Endothelial cell of hepatic sinusoid (primary cell): ENCODE measurements around the gene SH3GL3.

ENCODE experiments used
- in situ Hi-C: cut with HindIII; loops from 2 replicates; pipeline ENCODE4 v1.10.0; 2017; ENCODE audit warnings: low sequenced_read_pairs

The SH3GL3 gene

DNA sequence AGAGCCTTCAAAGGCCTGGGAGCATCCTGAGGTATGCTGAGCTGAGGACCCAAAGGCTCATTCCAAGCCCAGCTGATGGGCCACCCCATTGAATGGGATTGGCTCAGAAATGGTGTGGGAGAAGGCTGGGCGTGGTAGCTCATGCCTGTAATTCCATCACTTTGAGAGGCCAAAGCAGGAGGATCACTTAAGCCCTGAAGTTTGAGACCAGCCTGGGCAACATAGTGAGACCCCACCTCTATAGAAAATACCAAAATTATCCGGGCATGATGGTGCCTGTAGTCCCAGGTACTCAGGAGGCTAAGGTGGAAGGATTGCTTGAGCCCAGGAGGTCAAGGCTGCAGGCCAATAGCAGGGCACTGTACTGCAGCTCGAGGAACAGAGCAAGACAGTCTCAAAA lies 163.0 kb downstream of the SH3GL3 start:
- in situ Hi-C loops = no loop called here

- in situ Hi-C loops = no loop called here
Observed at GRCh38 chr15:83610901-83611685, 164.0 kb downstream of the SH3GL3 start.

DNA sequence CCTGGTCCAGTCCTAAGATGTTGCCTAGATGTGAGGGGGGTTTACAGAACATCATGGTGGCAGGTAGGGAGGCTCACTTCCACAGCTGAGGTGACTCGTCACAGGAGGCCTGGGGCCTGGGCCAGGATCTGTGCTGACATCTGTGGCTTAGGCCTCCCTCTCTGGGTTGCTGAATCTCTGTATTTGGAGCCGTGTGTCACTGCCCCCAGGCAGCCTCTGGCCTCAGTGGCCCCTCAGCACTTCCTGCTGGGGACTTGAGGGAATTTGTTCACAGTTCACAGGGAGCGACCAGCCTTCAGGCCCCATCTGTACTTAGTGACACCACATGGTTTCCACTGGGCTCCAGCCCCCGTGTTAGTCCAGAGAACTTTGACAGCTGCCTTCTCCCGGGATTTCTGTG lies 165.1 kb downstream of the SH3GL3 start:
- in situ Hi-C loops = no loop called here

- in situ Hi-C loops = no loop called here
Observed at GRCh38 chr15:83612898-83613635, 165.9 kb downstream of the SH3GL3 start.

DNA sequence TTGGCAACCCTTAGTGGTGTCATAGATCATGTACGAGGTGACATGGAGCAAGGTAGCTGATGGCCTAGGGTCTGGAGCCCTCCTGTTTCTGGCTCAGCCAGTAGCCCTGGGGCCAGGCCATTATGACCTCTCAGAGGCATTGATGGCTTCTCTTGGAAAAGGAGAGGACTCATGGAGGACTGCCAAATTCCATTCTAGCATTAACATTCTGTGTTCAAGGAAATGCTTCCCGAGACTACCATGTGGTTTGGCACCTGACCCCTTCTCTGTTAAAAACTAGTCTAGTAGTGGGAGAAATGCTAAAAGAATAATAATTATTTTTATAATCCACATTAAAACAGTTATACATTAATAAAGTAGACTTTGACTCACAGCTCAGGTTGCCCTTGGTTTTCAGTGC lies 166.6 kb downstream of the SH3GL3 start:
- in situ Hi-C loops = no loop called here

DNA sequence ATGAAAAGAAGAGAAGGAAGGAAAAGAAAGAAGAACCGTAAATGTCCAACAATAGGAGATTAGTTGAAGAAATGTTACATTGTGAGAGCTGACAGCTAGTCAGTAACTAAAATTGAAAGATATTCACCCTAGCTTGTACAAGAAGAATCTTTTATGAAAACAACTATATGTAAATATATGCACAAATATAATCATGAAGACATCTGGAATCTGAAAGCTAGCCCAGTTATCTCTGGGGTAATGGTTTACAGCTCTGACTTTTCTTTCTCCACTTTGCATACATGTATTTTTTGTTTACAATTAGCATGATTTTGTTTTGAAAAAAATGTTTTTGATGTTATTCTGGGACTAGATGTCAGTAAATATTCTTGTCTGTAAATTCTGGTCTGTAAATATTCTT lies 169.7 kb downstream of the SH3GL3 start:
- in situ Hi-C loops = no loop called here

DNA sequence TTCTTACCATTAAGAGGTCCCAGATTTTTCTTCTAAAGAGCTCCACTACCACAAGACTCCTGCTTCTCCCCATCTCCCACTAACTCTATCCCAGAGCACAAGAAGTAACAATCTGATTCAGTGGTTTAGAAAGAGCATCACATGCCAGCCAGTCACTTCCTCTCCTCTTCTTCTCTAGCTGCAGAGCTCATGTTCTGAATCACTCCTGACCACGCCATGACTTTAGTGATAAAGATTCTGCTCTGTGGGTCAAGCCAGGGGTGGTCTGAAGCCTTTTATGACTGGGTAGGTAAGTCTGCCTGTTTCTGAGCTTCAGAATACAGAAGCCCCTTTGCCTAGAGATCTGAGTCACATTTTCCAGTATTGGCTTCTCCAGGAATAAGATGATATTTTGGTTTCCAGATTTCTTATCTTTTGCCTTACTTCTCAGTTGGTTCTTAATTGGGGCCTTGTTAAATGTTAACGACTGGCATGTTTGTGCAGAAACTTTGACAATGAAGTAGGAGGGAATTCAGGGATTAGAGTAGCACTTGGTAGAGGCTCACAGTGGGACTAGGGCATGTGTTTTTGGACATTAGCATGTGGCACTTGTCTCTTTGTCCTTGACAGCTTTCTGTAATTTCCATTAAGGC lies 179.1 kb downstream of the SH3GL3 start:
- in situ Hi-C loops = no loop called here

DNA sequence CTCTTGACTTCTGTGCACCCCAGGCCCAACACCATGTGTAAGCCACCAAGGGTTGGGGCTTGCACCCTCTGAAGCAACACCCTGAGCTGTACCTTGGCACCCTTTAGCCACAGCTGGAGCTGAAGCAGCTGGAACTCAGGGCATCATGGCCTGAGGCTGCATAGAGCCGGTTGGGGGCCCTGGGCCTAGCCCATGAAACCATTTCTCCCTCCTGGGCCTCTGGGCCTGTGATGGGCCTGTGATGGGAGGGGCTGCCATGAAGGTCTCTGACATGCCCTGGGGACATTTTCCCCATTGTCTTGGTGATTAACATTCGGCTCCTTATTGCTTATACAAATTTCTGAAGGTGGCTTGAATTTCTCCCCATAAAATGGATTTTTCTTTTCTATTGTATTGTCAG lies 184.4 kb downstream of the SH3GL3 start:
- in situ Hi-C loops = no loop called here

GRCh38 chr15:83643201-83643600 lies 196.1 kb downstream of the SH3GL3 start:
- in situ Hi-C loops = no loop called here

GRCh38 chr15:83644439-83644838 lies 197.3 kb downstream of the SH3GL3 start:
- in situ Hi-C loops = no loop called here

DNA sequence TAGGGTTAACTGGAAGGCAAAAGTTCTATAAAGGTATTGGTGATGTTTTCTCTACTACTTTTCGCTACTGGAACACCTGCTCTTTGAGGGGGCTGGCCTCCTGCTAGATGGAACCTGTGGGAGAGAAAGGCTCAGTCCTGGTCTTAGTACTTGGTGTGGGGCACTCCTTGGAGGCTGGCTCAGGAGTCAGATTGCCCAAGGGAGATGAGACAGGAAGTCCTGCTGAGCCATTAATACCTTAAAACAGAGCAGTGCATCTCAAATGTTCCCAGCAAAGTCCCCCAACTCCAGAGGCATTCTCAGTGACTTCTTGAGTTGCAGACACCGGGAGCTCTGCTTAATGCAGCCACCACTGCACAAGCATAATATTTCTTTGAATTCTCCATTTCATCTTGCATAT lies 203.7 kb downstream of the SH3GL3 start:
- in situ Hi-C loops = no loop called here

- in situ Hi-C loops = no loop called here
Observed at GRCh38 chr15:83651541-83651940, 204.4 kb downstream of the SH3GL3 start.

- in situ Hi-C loops = no loop called here
Observed at GRCh38 chr15:83652626-83653204, 205.6 kb downstream of the SH3GL3 start.

DNA sequence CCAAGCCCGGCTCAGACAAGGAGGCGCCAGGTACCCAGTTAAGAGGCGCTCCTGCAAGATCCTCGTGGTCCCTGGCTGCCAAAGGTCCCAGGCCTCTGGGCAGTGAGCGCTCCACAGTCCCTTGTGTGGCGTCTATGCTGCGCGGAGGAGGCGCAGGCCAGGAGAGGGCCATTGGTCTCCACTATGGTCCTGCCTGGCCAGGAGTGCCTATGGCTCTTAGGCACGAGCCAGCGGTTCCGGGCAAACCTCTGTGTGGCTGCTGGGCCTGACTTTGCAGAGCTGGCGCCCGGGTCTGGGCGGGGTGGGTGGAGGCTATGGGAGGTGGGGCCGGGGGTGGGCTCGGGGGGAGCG lies 206.1 kb downstream of the SH3GL3 start:
- in situ Hi-C loops = no loop called here

GRCh38 chr15:83653639-83654378 lies 206.7 kb downstream of the SH3GL3 start, which contains the start of gene ADAMTSL3:
TSS of gene ADAMTSL3 (plus strand) at chr15:83654123. CDS start at chr15:83655762, 1,639 bp downstream.
- in situ Hi-C loops = no loop called here

- in situ Hi-C loops = no loop called here
Observed at GRCh38 chr15:83654379-83655236, 207.5 kb downstream of the SH3GL3 start.

GRCh38 chr15:83655237-83655616 lies 208.1 kb downstream of the SH3GL3 start:
- in situ Hi-C loops = no loop called here

GRCh38 chr15:83656192-83656591 lies 209.1 kb downstream of the SH3GL3 start:
- in situ Hi-C loops = no loop called here

DNA sequence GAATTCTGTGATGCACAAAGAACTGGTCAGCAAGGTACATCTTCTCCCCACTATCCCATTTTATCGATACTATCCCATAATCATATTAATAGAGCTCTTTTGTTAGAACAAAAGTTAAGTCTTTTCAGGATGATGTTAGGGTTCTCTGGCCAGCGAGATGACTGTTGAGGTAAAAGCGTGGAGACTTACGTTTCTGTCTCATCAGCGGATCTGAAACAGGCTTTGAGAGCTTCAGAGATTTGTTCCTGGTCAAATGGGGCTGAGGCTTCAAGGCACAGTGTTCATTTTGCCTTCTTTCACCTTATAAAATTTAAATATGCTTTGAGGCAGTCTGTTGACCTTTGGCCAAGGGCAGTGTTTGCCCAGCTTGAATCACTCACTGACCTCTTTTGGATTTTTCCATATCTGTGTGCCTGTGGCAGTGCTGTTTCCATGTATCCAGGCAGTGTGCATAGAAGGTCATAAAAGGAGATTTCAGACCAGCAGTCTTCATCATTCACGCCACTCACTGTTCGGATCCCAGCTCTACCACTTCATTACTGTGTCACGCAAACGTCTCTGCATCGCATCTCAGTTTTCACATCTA lies 209.9 kb downstream of the SH3GL3 start:
- in situ Hi-C loops = no loop called here

DNA sequence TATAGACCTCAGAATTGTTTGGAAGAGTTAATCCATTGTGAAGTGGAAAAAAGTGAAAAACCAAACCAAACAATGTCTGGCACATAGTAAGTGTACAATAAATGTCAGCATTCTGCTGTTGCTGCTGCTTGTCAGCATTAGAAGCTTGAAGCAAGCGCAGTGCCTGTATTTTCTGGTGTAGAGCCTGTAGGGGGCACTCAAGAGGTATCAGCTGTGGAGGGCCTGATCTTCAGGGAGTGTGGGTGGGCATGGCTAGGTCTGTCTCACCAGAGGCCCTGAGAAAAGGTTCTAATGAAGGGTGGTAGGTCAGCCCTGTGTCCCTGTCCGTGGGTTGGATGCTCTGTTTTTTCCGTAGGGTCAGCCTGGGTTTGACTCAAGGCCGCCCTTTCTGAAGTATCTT lies 210.4 kb downstream of the SH3GL3 start:
- in situ Hi-C loops = no loop called here
